GM21515 (cell line): Measurements from ENCODE around the gene RPS6KB1.
"Not testable (repeated sequence)": the region's sequence is repeated elsewhere in the genome, so short reads cannot be mapped to it uniquely, and the experiment has no call there.

Experiments
- ATAC-seq: cut with Tn5 transposase; IDR thresholded peaks from one replicate; pipeline ENCODE4 v1.9.1; 2021; ENCODE audit not compliant: unreplicated experiment

The RPS6KB1 gene

GRCh38 chr17:59892924-59893675 is at the start of gene RPS6KB1, which contains the start of gene TUBD1:
Gene RPS6KB1, plus strand, starts transcription at chr17:59893121. Its CDS starts 64 bp downstream, at chr17:59893185.
Gene TUBD1, minus strand, starts transcription at chr17:59892943. Its CDS starts 1,941 bp downstream, at chr17:59891002.
- ATAC-seq, result peak; percentile 88

GRCh38 chr17:59844884-59845594 is 47.9 kb upstream of the RPS6KB1 start:
- ATAC-seq, result no peak

DNA sequence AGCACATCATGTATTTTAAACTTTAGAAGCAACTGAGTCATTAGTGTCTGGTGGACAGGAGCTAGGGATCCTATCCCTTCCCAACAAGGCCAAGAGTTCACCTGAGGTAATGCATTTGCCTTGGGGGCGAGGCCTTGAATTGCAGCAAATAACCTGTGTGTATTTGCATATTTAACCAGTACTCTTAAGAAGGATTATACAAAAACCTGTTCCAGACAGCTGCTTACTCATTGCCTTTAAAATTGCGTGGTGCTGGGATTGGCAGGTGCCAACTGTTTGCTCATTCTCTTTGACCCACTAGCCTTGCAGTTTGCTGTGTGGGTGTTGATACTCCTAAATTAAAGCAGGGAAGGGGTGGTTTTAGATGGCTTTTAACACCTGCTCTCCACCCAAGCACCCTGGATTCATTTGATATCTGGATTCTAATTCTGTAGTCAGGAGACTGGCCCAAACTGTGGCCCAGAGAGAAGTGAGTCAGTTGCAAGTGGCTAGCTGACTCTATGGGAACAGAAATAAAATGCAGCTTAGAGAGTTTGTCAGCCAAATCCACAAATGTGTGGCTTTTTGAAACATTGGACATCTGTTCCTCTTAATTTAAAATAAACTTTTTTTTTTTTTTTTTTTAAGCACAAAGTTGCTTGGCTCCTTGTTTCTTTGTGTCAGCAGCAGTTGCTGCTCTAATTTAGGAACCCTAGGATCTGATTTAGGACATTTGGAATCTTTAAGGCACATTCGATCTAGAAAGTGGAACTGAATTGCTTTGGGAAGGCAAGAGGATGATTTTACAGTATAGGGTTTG is 47.1 kb upstream of the RPS6KB1 start:
- ATAC-seq, result no peak

DNA sequence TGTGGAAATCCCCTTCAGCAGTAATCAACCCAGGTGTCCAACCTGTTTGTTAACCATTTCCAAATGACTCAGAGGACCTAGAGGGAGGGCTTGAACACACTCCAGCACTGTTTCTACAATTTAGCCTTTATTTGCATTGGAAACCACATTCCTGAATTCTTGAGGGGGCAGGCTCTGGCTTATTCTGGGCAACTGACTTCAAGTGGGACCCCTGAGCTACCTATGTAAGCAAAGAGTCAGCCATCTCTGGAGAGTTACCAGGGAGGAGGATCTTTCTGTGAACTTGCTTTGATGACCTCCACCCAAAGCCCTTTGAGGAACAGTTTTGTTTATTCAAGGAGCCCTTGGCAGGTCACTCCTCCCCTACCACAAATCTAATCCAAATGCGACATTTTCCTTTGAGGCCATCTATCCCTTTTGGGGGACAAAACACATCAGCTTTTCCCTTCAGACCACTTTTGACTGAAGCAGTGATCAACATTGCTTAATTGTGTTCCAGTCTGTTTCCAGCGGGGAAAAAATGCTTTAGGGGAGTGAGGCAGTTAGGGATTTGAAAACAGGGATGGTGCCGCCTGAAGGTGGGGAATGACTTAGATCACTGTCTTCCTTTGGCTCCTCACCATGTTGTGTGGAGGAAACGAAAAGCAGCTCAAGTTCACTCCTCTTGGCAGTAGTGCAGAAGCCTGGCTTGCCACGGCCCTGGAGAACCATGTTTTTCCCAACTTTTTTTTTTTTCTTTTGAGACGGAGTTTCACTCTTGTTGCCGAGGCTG is 46.3 kb upstream of the RPS6KB1 start:
- ATAC-seq, result peak; percentile 47

- no peak for ATAC-seq
These were observed 44.6 kb upstream of the RPS6KB1 start for GRCh38 chr17:59848385-59848668.

DNA sequence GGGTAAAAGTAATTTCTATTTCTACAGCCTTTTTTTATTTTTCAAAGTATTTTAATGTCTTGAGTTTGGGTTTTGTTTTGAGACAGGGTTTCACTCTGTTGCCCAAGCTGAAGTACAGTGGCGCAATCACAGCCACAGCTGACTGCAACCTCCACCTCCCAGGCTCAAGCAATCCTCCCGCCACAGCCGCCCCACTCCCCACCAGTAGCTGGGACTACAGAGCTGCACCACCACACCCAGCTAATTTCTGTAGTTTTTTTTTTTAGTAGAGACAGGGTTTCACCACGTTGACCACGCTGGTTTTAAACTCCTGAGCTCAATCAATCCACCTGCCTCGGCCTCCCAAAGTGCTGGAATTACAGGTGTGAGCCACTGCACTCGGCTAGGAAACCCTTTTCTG is 44.1 kb upstream of the RPS6KB1 start:
- ATAC-seq, result no peak

DNA sequence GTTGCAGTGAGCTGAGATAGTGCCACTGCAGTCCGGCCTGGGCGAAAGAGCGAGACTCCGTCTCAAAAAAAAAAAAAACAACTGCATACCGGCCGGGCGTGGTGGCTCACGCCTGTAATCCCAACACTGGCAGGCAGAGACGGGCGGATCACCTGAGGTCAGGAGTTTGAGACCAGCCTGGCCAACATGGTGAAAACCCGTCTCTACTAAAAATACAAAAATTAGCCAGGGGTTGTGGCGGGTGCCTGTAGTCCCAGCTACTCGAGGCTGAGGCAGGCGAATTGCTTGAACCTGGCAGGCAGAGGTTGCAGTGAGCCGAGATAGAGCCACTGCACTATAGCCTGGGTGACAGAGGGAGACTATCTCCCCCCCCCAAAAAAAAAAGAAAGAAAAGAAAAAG is 42.6 kb upstream of the RPS6KB1 start:
- ATAC-seq, result not testable (repeated sequence)

DNA sequence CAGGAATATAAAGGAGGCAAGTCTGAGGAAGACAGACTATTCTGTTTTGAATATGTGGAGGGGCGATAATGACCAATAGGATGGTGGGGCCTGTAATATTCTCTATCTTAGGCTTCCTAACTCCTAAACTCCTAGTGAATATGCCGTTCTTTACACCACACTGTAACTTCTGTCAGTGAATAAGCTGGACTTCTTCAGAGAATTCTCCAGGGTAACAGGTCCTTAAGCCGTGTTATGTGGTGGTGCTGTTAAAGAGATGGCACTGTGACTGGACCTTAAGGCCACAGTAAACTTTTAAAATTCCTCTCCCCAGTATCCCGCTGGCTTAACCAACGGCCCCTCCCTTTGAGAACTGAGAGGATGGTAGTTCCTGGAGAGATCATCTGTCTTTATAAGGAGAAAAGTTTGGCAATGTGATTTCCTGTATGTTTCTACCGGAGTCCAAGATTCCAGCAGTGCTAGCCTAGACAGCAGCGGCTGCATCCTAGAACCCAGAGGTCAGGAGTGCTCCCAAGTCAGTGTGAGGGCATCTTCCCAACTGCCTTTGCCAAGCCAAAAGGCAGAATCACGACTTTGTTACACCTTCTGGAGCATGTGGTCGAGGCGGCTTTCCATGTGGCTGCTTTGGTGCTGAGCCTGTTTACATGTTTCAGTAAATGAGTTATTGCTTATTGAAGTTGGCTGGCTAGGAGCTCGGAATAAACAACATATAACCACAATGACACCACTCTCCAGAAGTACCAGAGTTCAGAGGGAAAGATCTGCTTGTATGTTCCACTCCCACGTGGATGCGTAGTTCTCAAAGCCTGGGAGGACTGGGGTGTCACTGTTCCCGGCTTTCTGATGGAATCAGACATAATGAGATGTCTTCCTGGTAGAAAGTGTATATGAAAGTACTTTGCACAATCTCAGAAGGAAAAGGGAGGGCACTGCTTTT is 41.2 kb upstream of the RPS6KB1 start:
- no peak for ATAC-seq

DNA sequence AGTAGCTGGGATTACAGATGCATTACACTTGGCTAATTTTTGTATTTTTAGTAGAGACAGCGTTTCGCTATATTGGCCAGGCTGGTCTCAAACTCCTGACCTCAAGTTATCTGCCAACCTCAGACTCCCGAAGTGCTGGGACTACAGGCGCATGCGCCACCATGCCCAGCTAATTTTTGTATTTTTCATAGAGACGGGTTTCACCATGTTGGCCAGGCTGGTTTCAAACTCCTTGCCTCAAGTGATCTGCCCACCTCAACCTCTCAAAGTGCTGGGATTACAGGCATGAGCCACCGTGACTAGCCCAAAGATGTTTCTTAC is 40.1 kb upstream of the RPS6KB1 start:
- ATAC-seq, result not testable (repeated sequence)

GRCh38 chr17:59853168-59853918 is 39.6 kb upstream of the RPS6KB1 start:
- no peak for ATAC-seq

DNA sequence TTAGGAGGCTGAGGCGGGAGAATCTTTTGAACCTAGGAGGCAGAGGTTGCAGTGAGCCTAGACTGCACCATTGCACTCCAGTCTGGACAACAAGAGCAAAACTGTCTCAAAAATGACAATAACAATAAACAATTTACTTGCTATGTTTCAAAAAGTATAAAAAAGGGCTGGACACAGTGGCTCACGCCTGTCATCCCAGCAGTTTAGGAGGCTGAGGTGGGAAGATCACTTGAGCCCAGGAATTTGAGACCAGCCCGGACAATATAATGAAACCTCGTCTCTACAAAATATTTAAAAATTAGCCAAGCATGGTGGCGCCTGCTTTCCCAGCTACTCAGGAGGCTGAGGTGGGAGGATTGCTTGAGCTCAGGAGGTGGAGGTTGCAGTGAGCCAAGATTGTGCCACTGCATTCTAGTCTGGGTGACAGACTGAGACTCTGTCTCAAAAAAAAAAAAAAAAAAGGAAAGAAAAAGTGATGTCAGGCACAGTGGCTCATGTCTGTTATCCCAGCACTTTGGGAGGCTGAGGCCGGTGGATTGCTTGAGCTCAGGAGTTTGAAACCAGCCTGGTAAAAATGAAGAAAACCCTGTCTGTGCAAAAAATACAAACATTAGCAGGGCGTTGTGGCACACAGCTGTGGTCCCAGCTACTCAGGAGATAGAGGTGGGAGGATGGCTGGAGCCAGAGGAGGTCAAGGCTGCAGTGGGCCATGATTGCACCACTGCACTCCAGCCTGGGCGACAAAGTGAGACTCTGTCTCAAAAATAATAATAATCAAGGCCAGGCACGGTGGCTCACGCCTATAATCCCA is 38.8 kb upstream of the RPS6KB1 start:
- not testable (repeated sequence) for ATAC-seq

- no peak for ATAC-seq
These were observed 35.8 kb upstream of the RPS6KB1 start for GRCh38 chr17:59856859-59857794.

- no peak for ATAC-seq
These were observed 34.6 kb upstream of the RPS6KB1 start for GRCh38 chr17:59858167-59858816.

DNA sequence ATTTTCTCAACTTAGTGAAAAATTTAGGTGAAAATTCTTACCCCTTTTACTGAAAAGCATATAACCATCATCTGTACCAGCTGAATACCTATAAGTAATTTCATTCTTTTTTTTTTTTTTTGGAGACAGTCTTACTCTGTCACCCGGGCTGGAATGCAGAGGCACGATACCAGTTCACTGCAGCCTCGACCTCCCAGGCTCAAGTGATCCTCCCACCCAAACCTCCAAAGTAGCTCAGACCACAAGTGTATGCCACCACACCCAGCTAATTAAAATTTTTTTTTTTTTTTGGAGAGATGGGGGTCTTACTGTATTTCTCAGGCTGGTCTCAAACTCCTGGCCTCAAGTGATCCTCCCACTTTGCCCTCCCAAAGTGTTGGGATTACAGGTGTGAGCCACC is 34.0 kb upstream of the RPS6KB1 start:
- no peak for ATAC-seq

DNA sequence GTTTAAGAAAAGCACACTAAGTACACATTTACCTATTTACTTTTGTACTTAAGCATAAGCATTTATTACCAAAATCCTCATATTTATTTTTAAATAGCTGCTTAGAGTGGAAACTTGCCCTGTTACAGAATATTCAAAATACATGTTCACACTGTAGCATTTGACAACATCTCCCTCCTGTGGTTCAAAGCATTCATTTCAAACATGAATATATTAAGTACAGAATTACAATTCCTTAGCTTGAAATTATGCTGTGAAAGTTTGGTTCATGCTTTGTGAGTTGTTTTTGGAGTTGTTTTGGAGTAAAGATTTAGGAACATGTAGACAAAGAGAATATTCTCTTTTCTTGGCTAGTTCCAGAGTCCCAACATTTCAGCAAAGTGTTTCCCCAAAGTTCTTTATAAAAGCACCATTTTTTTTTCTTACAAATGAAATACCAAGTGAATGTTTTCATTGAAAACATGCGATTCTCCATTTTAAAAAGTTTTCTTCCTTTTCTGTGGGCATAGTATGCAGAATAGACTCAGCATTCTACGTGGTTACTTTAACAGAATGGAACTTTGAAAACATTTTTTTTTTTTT is 33.4 kb upstream of the RPS6KB1 start:
- ATAC-seq, result no peak

GRCh38 chr17:59863616-59864015 is 29.3 kb upstream of the RPS6KB1 start:
- ATAC-seq, result no peak

DNA sequence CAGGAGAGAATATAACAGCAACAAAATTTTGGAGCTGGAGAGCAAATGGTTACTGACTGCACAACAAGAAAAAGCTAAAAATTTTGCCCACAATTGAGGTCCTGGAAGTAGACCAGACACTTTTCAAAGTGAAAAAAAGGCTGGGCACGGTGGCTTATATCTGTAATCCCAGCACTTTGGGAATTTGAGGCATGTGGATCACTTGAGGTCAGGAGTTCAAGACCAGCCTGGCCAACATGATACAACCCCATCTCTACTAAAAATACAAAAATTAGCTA is 23.0 kb upstream of the RPS6KB1 start:
- no peak for ATAC-seq
